ENCODE data around the gene SP6.

DNA sequence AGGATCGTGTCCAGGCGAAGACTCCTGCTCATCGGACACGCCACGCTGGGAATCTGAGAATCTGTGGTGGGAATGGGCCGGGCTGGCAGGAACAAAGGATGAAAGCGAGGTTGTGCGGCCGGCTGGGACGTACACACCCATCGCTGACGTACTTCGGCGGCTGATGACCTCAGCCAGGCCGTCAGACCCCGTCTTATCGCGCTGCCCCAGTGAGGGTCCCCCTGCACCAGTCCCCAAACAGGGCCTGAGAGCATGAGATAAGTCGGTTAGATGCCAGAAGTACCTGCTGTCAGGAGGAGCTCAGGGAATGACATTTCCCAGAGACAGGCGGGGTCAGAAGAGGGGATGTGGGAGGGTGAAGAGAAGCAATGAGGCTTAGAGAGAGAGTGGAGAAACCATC is 16.0 kb upstream of the SP6 start:
- TF ChIP-seq, protein P1, sequence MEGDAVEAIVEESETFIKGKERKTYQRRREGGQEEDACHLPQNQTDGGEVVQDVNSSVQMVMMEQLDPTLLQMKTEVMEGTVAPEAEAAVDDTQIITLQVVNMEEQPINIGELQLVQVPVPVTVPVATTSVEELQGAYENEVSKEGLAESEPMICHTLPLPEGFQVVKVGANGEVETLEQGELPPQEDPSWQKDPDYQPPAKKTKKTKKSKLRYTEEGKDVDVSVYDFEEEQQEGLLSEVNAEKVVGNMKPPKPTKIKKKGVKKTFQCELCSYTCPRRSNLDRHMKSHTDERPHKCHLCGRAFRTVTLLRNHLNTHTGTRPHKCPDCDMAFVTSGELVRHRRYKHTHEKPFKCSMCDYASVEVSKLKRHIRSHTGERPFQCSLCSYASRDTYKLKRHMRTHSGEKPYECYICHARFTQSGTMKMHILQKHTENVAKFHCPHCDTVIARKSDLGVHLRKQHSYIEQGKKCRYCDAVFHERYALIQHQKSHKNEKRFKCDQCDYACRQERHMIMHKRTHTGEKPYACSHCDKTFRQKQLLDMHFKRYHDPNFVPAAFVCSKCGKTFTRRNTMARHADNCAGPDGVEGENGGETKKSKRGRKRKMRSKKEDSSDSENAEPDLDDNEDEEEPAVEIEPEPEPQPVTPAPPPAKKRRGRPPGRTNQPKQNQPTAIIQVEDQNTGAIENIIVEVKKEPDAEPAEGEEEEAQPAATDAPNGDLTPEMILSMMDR (IDR thresholded peaks at IDR 0.05; ENCODE audit: borderline replicate concordance, extremely low read depth, low read length, poor library complexity, severe bottlenecking) = no peak
- no peak for TF ChIP-seq EZH2 (IDR thresholded peaks at IDR 0.05; ENCODE audit: borderline replicate concordance, low read depth, low read length, severe bottlenecking)
